Measurements from ENCODE around the gene NRP2.
A peak's percentile ranks its signal among the peaks of the same experiment; 100 is the strongest.

The NRP2 gene

DNA sequence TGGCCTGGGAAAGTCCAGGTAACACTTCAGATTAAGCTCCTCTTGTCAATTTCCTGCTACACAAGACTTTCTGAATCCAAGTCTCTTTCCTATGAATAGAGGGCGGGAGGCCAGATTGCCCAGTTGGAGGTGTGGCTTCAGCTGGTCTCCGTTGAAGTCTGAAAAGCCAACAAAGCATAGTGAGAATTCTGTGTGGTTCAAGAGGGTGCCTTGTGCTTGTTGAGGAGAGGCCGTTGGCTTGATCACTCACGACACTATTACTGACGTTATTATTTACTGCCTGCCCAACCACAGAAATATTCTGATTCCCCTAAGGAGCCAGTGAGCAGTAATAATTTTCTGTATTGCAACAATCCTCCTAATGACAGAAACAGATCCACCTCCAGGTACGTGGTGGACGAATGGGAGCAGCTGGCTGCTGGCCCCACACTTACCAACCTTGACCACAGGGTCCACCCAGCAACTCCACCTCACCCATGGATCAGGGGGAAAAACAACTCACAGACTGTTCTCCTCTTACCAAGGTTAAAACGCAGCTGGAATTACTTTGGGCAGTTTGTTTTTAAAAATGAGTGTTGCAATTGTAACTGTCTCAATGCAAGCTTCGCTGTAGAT lies 21.9 kb downstream of the NRP2 start:
- CTCF ChIA-PET: interaction anchor here (0.8 to 1.3 kb wide), 4 partner anchors 9 to 21 kb away, joined by 3 to 4 read pairs (median 4); no protein-coding TSS in a partner anchor
- H3K4me3 ChIP-seq (ENCODE audit: low read depth, low read length): no peak overlapping the region
- POLR2A ChIA-PET: interaction anchor here (1.3 to 3.7 kb wide), 3 partner anchors 9 to 27 kb away, joined by 5 to 46 read pairs (median 6); partner anchors contain the start of gene NRP2
- DNase-seq (ENCODE audit: low read depth, low spot score): no peak
- TF ChIP-seq, protein P1, sequence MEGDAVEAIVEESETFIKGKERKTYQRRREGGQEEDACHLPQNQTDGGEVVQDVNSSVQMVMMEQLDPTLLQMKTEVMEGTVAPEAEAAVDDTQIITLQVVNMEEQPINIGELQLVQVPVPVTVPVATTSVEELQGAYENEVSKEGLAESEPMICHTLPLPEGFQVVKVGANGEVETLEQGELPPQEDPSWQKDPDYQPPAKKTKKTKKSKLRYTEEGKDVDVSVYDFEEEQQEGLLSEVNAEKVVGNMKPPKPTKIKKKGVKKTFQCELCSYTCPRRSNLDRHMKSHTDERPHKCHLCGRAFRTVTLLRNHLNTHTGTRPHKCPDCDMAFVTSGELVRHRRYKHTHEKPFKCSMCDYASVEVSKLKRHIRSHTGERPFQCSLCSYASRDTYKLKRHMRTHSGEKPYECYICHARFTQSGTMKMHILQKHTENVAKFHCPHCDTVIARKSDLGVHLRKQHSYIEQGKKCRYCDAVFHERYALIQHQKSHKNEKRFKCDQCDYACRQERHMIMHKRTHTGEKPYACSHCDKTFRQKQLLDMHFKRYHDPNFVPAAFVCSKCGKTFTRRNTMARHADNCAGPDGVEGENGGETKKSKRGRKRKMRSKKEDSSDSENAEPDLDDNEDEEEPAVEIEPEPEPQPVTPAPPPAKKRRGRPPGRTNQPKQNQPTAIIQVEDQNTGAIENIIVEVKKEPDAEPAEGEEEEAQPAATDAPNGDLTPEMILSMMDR (IDR thresholded peaks at IDR 0.05; ENCODE audit: insufficient read depth, low read length, missing control alignments): no peak

DNA sequence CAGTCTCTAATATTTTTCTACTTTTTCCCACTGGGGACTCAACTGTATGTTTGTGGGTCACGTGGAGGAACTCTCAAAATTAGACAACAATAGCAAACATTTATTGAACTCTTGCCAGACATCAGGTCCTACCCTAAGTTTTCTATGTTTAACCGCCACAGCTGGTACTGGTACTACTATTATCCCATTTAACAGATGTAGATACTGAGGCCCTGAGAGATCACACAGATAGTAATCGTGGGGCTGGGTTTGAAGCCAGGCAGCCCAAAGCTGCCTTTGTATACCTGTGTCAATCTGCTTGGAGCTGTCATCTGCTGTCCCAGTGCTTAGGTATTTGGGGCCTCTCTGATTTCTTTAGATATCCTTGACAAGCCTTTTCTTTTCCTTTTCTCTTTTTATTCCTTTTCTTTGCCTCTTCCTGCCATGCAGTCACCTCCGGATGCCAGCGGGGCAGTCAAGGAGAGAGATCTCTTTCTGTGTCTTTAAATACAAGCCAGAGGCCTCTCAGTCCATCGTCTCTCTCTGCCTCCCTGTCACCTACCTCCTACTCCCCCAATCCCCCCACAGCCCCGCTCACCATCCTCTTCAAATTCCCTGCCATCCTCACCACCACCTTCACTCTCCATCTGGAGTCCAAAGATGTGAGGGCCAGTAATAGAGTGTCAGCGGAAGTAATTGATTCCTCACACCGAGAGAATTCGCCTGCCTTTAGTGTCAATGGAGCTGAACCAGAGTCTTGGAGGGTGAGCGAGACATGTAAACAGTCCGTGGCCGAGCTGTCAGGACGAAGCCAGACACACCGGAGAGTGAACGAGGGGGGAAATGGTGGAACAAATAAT lies 23.4 kb downstream of the NRP2 start:
- ChIA-PET CTCF (interaction anchor here (1.2 to 1.3 kb wide), 3 partner anchors 10 to 23 kb away, joined by 3 read pairs; no protein-coding TSS in a partner anchor), POLR2A (interaction anchor here (0.8 to 3.7 kb wide), 6 partner anchors 10 to 26 kb away, joined by 3 to 46 read pairs (median 6); partner anchors contain the start of gene NRP2)
- H3K4me3 ChIP-seq (ENCODE audit: low read depth, low read length): no peak overlapping the region
- TF ChIP-seq, protein P1 (IDR thresholded peaks at IDR 0.05; ENCODE audit: insufficient read depth, low read length, missing control alignments): no peak
- DNase-seq (ENCODE audit: low read depth, low spot score): no peak

DNA sequence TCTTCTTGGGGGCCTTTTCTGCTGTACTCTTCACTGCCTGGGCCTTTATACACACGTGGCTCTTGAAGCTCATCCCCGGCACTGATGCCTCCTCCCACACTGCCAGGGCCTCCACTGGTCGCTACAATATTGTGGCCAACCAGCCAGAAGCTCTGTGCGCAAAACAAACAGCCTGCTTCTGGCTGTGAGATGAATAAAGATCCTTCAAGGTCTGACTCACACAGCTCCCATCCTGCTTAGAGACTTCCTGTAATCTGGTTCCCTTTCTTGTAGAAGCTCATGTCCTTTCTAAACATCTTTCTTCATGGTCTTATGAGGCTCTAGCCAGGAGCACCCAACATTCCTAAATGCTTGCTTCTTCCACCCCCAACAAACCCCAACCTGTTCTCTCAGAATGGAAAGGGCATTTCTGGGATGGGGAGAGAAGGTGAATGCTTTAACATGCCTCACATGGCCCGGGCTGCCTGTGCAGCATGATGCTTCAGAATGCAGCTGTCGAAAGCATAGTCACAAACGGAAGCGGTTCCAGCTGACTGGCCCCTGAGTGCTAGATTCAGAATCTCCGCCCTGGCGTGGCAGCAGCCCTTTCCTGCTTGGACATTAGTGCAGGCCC lies 24.6 kb downstream of the NRP2 start:
- no peak overlapping the region; the same call in 1 of the 2 replicates for H3K4me3 ChIP-seq (ENCODE audit: low read depth, low read length)
- POLR2A ChIA-PET: interaction anchor here (0.8 to 3.7 kb wide), 8 partner anchors 9 to 51 kb away, joined by 3 to 46 read pairs (median 4); partner anchors contain the start of gene NRP2

DNA sequence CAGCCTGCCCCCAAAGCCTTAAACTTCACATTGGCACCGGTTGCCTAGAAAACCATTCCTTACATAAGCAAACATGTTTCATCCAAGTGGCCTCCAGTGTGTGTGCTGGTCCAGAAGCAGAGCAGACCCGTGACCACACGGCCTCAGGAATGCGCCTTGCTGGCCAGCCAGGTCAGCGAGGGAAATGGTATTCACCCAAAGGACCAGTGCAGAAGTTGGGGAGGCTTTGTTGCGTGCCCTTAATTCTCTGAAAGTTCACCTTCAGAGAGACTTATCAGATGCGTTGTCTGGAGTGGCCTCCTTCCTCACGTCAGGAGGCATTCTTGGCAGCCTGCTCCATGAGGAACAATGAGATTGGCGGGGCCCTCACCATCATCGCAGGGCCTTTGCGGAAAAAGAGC lies 25.9 kb downstream of the NRP2 start:
- TF ChIP-seq, protein P1 (IDR thresholded peaks at IDR 0.05; ENCODE audit: insufficient read depth, low read length, missing control alignments): no peak
- ChIA-PET CTCF (no interaction called here), POLR2A (no interaction called here)
- H3K4me3 ChIP-seq (ENCODE audit: low read depth, low read length): no peak overlapping the region
- no peak for DNase-seq (ENCODE audit: low read depth, low spot score)

More for the DNA sequence above, 24.6 kb downstream of the NRP2 start:
- TF ChIP-seq, protein P1 (IDR thresholded peaks at IDR 0.05; ENCODE audit: insufficient read depth, low read length, missing control alignments): no peak
- DNase-seq (ENCODE audit: low read depth, low spot score): peak; percentile 83
- CTCF ChIA-PET: interaction anchor here (0.6 to 1.1 kb wide), 3 partner anchors 11 to 27 kb away, joined by 3 to 7 read pairs (median 3); no protein-coding TSS in a partner anchor

DNA sequence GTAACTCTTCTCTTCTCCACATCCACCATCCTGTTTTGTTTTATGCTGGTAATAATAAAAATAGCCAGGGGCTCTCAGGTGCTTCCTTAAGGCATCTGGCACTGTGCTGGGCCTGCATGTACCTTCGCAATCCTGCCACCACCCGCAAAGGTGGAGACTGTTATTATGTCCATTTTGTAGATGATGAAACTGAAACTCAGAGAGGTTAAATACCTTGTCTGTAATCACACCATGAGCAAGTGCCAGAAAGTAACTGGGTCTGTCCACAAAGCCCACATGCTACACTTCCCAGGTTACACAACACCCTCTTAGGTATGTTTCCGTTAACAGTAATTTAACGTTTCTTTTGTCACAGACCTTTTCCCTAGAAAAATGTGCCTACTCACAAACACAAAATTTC lies 27.0 kb downstream of the NRP2 start:
- TF ChIP-seq, protein P1 (IDR thresholded peaks at IDR 0.05; ENCODE audit: insufficient read depth, low read length, missing control alignments): no peak
- ChIA-PET CTCF (interaction anchor here (4.2 kb wide), 1 partner anchor 11 kb away, joined by 26 read pairs; no protein-coding TSS in a partner anchor), POLR2A (no interaction called here)
- no peak overlapping the region for H3K4me3 ChIP-seq (ENCODE audit: low read depth, low read length)
- DNase-seq (ENCODE audit: low read depth, low spot score): no peak
